Thyroid gland (tissue), 4 donors: ENCODE data around the gene KRT73. TPM values are rescaled to one million over a fixed set of nuclear protein-coding genes. Genes with fewer than 3 reads are reported as not detected.
A peak's percentile ranks its signal among the peaks of the same experiment; 100 is the strongest.

Experiments
- DNase-seq, 2 donors: peaks; one replicate each; pipeline ENCODE4 v3.0.0-alpha.2; 2019
- H3K27ac ChIP-seq, 3 donors: fragments of 200-600 bp; sonication (generic); 1 replicate in 2 of 3; 2 replicates in 1 of 3; pipeline ENCODE4 v1.5.1; 2016 to 2019; ENCODE audit warnings: mild to moderate bottlenecking in 1 of 3, moderate library complexity in 1 of 3
- H3K27me3 ChIP-seq: fragments of 200-600 bp; sonication (generic); one replicate; pipeline ENCODE4 v1.5.1; 2019
- H3K36me3 ChIP-seq, 2 donors: fragments of 200-600 bp; sonication (generic); one replicate each; pipeline ENCODE4 v1.5.1; 2016 to 2019
- H3K4me1 ChIP-seq, 2 donors: fragments of 200-600 bp; sonication (generic); one replicate each; pipeline ENCODE4 v1.5.1; 2017 to 2019
- H3K4me3 ChIP-seq, 3 donors: fragments of 200-600 bp; sonication (generic); replicated peaks in 1 of 3; 1 replicate in 2 of 3; 2 replicates in 1 of 3; pipeline ENCODE4 v1.5.1; 2016; ENCODE audit warnings: mild to moderate bottlenecking in 1 of 3
- H3K9me3 ChIP-seq: fragments of 200-600 bp; sonication (generic); one replicate; pipeline ENCODE4 v1.5.1; 2017
- CTCF ChIP-seq, 6 experiments: fragments of 200-600 bp in 3 of 6; fragments of 450-650 bp in 3 of 6; sonication (generic) in 3 of 6; IDR thresholded peaks; one replicate each; pipeline ENCODE4 v1.5.1; 2016 to 2019; ENCODE audit warnings: antibody characterized with exemption in 6 of 6, mild to moderate bottlenecking in 2 of 6, inconsistent platforms in 1 of 6, moderate library complexity in 1 of 6
- POLR2A ChIP-seq, 2 donors: fragments of 450-650 bp; IDR thresholded peaks; one replicate each; pipeline ENCODE4 v1.6.1; 2017; ENCODE audit warnings: antibody characterized with exemption in 2 of 2, mild to moderate bottlenecking in 2 of 2, moderate library complexity in 1 of 2
- whole genome bisulfite sequencing, 2 donors: methylation state at CpG; one replicate each; pipeline ENCODE4 v1.1.5; 2017; 5-methylcytosine and 5-hydroxymethylcytosine counted together
- intact Hi-C: fragments of 100-400 bp; cut with DNase I; formaldehyde crosslinking; loops from one replicate; pipeline ENCODE4 v1.15.1; 2023
- total RNA-seq, 4 donors: library from RNA; depleted of rRNA; stranded (reverse); fragments of >200 nt; gene quantifications; one replicate each; pipeline ENCODE4 v1.2.3, GENCODE V29; 2016

KRT73 gene
- total RNA-seq, 4 donors from 2014 or later, result not detected

DNA sequence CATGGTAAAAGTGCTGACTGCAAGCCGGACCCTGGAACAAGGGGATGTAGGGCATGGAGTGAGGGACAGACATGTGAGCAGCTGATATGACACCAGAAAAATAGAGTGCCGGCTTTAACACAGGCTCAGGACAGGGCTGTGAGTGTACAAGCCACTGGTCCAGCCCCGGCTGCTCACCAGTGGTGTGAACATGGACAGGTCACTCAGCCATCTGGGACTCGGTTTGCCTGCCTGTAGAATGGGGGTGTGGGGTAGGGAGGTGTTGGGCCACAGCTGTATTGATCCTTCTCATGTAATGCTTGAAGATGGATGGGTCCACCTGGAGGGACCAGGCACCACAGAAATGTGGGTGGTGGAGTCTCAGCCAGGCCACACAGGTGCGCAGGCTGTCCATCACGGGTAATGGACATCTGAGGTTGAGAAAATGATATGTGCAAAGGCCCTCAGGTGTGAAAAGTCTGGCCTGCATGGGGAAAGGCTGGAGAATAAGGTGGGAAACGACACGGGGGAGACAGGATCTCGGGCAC, 34.1 kb downstream of the KRT73 start:
- intact Hi-C loops, result loop anchor here (5.0 kb wide), 1 partner anchor 283 kb away; no protein-coding TSS in a partner anchor

GRCh38 chr12:52582971-52583456, 35.3 kb downstream of the KRT73 start:
- intact Hi-C loops, result loop anchor here (5.0 kb wide), 1 partner anchor 284 kb away; no protein-coding TSS in a partner anchor
- H3K4me3 ChIP-seq, result no peak overlapping the region
- H3K27ac ChIP-seq, result no peak overlapping the region
- H3K9me3 ChIP-seq, result no peaks in the 10 kb centered on the region
- no peak for TF ChIP-seq POLR2A (IDR thresholded peaks at IDR 0.05)
- TF ChIP-seq CTCF (IDR thresholded peaks at IDR 0.05), result peak in 5 of 6 experiments; percentile 32 to 71 (median 63)
- DNase-seq, result peak; percentile 61 to 63
- WGBS, 2 donors, result 28 to 31% methylated on average over 7 of the region's 7 CpGs
- no peaks in the 10 kb centered on the region for H3K27me3 ChIP-seq
- H3K4me1 ChIP-seq, result peaks cover 8 to 18% of the 10 kb centered on the region in 2 donors
- no peaks in the 10 kb centered on the region for H3K36me3 ChIP-seq

More for the DNA sequence above, 34.1 kb downstream of the KRT73 start:
- Histone ChIP-seq H3K4me1 (peaks cover 8 to 14% of the 10 kb centered on the region in 2 donors), H3K27ac (no peak overlapping the region), H3K27me3 (no peaks in the 10 kb centered on the region), H3K4me3 (no peak overlapping the region), H3K36me3 (no peaks in the 10 kb centered on the region), H3K9me3 (no peaks in the 10 kb centered on the region)
- WGBS, 2 donors, result 93 to 96% methylated on average over 9 of the region's 9 CpGs
- no peak for DNase-seq
- TF ChIP-seq CTCF (IDR thresholded peaks at IDR 0.05) (no peak), POLR2A (IDR thresholded peaks at IDR 0.05) (no peak)

DNA sequence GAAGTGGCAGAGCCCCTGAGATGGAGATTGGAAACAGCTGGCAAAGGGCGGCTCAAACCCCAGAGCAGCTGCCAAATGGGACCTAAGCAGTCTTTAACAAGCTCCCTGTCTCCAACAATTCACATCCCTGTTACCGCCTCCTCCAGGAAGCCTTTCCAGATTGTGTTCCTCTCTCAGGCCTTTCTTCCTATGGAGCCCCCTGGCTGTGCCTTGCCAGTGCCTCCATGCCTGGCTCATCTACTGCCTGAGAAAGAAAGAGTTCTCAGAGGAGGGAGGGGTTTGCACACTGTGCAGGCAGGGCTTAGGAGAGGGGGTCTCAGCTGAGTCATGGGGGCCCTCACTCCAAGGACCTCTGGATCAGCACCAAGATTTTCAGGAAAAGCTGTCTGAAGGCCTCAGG, 35.9 kb downstream of the KRT73 start:
- H3K36me3 ChIP-seq, result no peaks in the 10 kb centered on the region
- no peak overlapping the region for H3K4me3 ChIP-seq
- H3K27ac ChIP-seq, result no peak overlapping the region
- TF ChIP-seq POLR2A (IDR thresholded peaks at IDR 0.05), result no peak
- no peak for TF ChIP-seq CTCF (IDR thresholded peaks at IDR 0.05)
- intact Hi-C loops, result loop anchor here (5.0 kb wide), 1 partner anchor 285 kb away; no protein-coding TSS in a partner anchor
- peaks cover 8 to 18% of the 10 kb centered on the region in 2 donors for H3K4me1 ChIP-seq
- H3K9me3 ChIP-seq, result no peaks in the 10 kb centered on the region
- WGBS, 2 donors, result 95% methylated on average over 2 of the region's 2 CpGs
- DNase-seq, result no peak
- H3K27me3 ChIP-seq, result no peaks in the 10 kb centered on the region

GRCh38 chr12:52581481-52581880, 36.9 kb downstream of the KRT73 start:
- Histone ChIP-seq H3K27ac (no peak overlapping the region), H3K9me3 (no peaks in the 10 kb centered on the region), H3K4me1 (peaks cover 8 to 18% of the 10 kb centered on the region in 2 donors), H3K36me3 (no peaks in the 10 kb centered on the region), H3K27me3 (no peaks in the 10 kb centered on the region), H3K4me3 (no peak overlapping the region)
- intact Hi-C loops, result loop anchor here (5.0 kb wide), 1 partner anchor 286 kb away; no protein-coding TSS in a partner anchor
- WGBS, 2 donors, result 56 to 57% methylated on average over 6 of the region's 6 CpGs
- peak; percentile 24 to 29 for DNase-seq
- TF ChIP-seq CTCF (IDR thresholded peaks at IDR 0.05) (no peak), POLR2A (IDR thresholded peaks at IDR 0.05) (no peak)

DNA sequence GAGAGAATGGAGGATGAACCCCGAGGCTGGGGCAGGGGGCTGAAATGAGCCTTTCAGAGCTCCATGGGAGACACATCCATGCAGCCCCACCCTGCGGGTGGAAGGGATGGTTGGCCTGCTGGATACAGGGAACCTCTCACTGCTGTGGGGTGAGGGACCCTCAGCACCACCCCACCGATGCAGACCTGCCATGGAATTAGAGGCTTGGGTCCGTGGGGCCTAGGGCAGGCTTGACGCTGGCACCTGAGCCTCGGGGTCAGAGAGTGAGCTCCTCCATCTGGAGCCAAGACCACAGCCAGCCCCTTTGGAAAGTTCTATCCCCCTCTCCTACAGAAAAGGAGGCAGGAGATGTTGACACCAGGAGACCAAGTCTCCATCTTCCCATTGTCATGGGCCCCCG, 37.3 kb downstream of the KRT73 start:
- WGBS, 2 donors, result 80 to 94% methylated on average over 3 to 6 of the region's 7 CpGs
- Histone ChIP-seq H3K36me3 (no peaks in the 10 kb centered on the region), H3K4me3 (no peak overlapping the region), H3K4me1 (peaks cover 8 to 18% of the 10 kb centered on the region in 2 donors), H3K9me3 (no peaks in the 10 kb centered on the region), H3K27me3 (no peaks in the 10 kb centered on the region), H3K27ac (peak overlapping the region in 1 of 3 donors; percentile 24)
- intact Hi-C loops, result loop anchor here (5.0 kb wide), 1 partner anchor 286 kb away; no protein-coding TSS in a partner anchor
- DNase-seq, result no peak
- TF ChIP-seq POLR2A (IDR thresholded peaks at IDR 0.05), result no peak
- no peak for TF ChIP-seq CTCF (IDR thresholded peaks at IDR 0.05)
